IPS-15b (cell line): ENCODE measurements around the gene GALNT13.

Experiments
- H3K27me3 ChIP-seq: one replicate; pipeline ENCODE4 v1.6.1; 2013; ENCODE audit warnings: low read length; ENCODE audit not compliant: control insufficient read depth, insufficient read depth
- H3K36me3 ChIP-seq: one replicate; pipeline ENCODE4 v1.6.1; 2013; ENCODE audit warnings: low read length; ENCODE audit not compliant: control insufficient read depth, insufficient read depth
- H3K4me1 ChIP-seq: one replicate; pipeline ENCODE4 v1.6.1; 2013; ENCODE audit warnings: mild to moderate bottlenecking, low read length; ENCODE audit not compliant: control insufficient read depth, insufficient read depth
- H3K4me3 ChIP-seq: one replicate; pipeline ENCODE4 v1.5.1; 2013; ENCODE audit warnings: low read depth, low read length
- H3K9ac ChIP-seq: one replicate; pipeline ENCODE4 v1.6.1; 2013; ENCODE audit warnings: low read depth, mild to moderate bottlenecking, low read length
- H3K9me3 ChIP-seq: one replicate; pipeline ENCODE4 v1.6.1; 2013; ENCODE audit warnings: mild to moderate bottlenecking, low read length; ENCODE audit not compliant: control insufficient read depth, insufficient read depth

GALNT13 gene

DNA sequence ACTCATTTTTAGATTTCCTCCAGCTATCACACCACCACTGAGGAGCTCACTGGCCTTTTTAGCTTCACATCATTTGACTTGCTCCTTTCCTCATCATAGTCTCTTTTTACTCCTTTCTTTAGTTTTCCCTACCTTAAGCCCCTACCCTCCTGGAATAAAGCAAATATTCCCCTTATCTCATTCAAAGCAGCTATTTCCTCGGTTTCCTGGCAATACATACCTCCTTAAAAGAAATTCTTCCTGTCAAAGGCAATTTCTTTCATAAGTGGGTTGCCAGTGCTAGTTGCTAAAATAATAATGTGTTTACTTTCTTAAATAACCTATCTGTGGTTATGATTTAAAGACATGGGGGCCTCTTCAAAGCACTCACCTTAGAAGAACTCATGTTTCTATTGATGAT is 359.3 kb downstream of the GALNT13 start:
- H3K4me3 ChIP-seq = no peak overlapping the region
- H3K9ac ChIP-seq = no peak overlapping the region
- no peaks in the 10 kb centered on the region for H3K27me3 ChIP-seq
- H3K36me3 ChIP-seq = no peaks in the 10 kb centered on the region
- no peaks in the 10 kb centered on the region for H3K9me3 ChIP-seq
- no peaks in the 10 kb centered on the region for H3K4me1 ChIP-seq

DNA sequence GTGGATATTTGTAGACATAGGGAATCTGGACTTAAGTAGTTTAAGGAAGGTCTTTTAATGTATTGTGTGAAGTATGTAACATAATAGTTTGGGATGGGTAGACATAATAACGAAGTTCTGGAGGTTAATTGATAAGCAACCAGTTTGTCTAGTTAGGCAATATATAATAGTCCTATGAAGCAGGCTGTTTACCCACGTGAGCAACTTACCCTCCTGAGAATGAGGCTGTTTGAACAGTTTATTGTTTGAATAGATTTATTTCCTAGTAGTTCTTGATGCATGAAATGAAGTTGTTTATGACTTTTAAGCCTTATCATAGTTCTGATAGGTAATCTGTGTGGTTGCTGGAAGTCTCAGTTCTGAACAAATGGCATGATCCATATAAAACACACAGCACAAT is 361.5 kb downstream of the GALNT13 start:
- Histone ChIP-seq H3K9ac (no peak overlapping the region), H3K36me3 (no peaks in the 10 kb centered on the region), H3K9me3 (no peaks in the 10 kb centered on the region), H3K4me3 (no peak overlapping the region), H3K4me1 (no peaks in the 10 kb centered on the region), H3K27me3 (no peaks in the 10 kb centered on the region)

DNA sequence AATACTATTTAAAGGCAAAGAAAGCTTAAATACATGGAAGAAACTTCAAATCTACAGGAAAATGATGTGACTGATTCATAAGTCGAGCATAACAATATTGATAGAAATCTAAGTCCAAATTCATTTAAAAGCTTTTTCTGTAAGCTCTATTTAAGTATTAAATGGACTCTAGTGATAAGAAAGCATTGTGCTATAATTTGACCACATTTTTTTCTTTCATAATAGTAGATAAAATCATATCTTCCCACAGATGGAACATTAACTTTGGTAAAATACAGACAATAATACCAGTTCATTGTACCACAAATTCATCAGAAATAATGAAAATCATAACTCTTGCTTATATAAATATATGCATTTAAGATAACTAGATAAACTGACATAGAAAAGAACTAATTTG is 366.5 kb downstream of the GALNT13 start:
- H3K9me3 ChIP-seq = no peaks in the 10 kb centered on the region
- no peak overlapping the region for H3K9ac ChIP-seq
- H3K27me3 ChIP-seq = no peaks in the 10 kb centered on the region
- no peaks in the 10 kb centered on the region for H3K4me1 ChIP-seq
- no peaks in the 10 kb centered on the region for H3K36me3 ChIP-seq
- H3K4me3 ChIP-seq = no peak overlapping the region

DNA sequence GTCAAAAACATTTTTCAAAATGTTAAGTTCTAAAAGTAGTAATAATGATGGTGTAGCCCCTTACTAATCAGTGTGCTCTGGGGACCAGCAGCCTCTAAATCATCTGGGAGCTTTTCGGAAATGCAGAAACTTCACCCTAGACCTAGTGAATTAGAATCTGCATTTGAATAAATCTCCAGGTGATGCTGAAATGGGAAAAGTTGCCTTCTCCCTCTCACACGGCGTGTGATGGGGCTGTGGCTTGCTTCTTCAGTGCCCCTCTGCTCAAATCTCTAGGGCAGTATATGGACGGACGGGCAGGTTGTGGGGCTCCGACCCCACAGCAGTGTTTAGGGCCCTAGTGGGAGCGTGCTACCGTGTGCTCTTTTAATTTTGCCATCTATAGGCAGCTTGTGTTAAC is 368.6 kb downstream of the GALNT13 start:
- Histone ChIP-seq H3K27me3 (no peaks in the 10 kb centered on the region), H3K9me3 (no peaks in the 10 kb centered on the region)

DNA sequence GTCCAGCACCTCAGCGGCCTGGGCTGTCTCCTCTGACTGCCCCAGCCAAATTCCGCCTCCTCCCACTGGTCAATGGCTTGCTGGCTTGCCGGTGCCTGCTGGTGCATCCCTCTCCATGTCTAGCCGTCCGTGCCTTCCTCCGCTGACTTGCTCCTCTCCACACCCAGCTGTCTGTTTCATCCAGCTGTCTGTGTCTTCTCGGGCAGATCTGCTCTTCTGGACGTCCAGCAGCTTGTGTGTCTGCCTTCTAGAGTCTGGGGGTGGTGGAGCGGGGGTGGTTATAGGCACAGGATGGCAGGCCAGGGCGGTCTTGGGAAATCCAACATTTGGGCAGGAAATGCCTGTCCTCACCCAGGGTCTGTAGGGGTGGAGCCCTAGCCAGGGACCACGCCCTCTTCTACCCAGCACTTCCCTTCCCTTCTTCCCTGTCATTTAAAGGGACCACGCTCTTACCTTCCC is 369.2 kb downstream of the GALNT13 start:
- Histone ChIP-seq H3K4me1 (no peaks in the 10 kb centered on the region), H3K4me3 (no peak overlapping the region), H3K36me3 (no peaks in the 10 kb centered on the region), H3K9ac (no peak overlapping the region), H3K27me3 (no peaks in the 10 kb centered on the region), H3K9me3 (no peaks in the 10 kb centered on the region)

More for the DNA sequence above, 368.6 kb downstream of the GALNT13 start:
- Histone ChIP-seq H3K9ac (no peak overlapping the region), H3K4me1 (no peaks in the 10 kb centered on the region), H3K4me3 (no peak overlapping the region), H3K36me3 (no peaks in the 10 kb centered on the region)

DNA sequence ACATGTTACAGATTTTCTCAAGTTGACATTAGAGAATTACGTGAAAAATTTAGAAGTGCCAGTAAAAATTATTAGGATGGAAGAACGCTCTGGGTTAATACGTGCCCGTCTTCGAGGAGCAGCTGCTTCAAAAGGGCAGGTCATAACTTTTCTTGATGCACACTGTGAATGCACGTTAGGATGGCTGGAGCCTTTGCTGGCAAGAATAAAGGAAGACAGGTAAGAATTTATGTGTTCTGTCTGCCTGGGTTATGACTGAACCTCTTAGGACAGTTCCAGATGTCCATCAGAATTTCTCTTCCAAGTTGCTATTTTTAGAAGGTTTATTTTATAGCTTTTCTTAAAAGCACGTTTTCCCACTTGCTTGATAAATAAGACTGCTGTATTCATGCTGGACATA is 371.0 kb downstream of the GALNT13 start:
- Histone ChIP-seq H3K4me1 (no peaks in the 10 kb centered on the region), H3K9ac (no peak overlapping the region), H3K4me3 (no peak overlapping the region), H3K27me3 (no peaks in the 10 kb centered on the region), H3K9me3 (no peaks in the 10 kb centered on the region), H3K36me3 (no peaks in the 10 kb centered on the region)

DNA sequence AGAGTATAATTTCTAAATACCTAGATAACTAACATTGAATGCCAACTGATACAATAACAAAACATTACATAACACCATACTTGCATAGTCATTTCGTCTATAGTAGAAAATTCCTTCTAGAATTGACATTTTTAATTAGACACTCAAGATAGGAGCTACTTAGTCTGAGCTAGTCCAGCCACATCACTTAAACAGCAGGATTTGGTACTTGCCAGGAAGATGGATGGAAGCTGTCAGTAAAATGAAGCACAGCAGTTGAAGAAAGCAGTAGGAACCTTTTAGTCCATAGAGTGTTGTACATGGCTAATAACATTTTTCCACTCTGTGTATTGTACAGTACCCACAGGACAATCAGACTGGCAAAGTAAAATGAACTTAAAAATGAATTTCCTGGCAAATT is 372.0 kb downstream of the GALNT13 start:
- Histone ChIP-seq H3K36me3 (no peaks in the 10 kb centered on the region), H3K4me3 (no peak overlapping the region), H3K9me3 (no peaks in the 10 kb centered on the region), H3K4me1 (no peaks in the 10 kb centered on the region), H3K9ac (no peak overlapping the region), H3K27me3 (no peaks in the 10 kb centered on the region)

DNA sequence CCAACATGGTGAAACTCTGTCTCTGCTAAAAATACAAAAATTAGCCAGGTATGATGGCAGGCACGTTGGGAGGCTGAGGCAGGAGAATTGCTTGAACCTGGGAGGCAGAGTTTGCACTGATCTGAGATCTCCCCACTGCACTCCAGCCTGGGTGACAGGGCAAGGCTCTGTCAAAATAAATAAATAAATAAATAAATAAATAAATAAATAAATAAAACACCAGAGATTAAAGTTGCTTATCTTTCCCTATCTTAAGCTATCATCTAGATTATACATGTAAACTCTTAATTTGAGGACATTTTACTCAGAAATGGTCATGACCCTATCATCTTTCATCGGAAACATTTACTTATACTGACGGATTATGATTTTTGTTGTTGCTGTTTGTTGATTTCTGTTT is 373.2 kb downstream of the GALNT13 start:
- H3K27me3 ChIP-seq = no peaks in the 10 kb centered on the region
- H3K36me3 ChIP-seq = no peaks in the 10 kb centered on the region
- H3K4me1 ChIP-seq = no peaks in the 10 kb centered on the region
- H3K9ac ChIP-seq = no peak overlapping the region
- H3K4me3 ChIP-seq = no peak overlapping the region
- H3K9me3 ChIP-seq = no peaks in the 10 kb centered on the region

DNA sequence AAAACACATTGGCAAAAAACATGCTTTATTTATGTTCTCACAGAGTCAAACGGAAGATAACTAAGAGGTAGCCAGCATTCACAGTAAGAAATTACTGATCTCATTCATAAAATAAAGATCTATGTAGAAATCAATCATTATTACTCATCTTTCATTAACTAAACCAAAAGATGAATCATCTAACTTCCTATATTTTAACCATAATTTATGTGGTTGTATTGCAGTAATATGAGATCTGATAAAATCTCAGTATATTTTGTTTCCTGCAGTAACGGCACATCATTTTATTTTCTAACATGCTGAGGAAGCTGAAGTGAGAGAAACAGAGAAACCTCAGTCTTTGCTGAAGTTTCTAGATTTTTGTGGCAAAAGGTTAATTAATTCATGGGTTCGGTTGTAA is 375.8 kb downstream of the GALNT13 start:
- Histone ChIP-seq H3K36me3 (no peaks in the 10 kb centered on the region), H3K9me3 (no peaks in the 10 kb centered on the region), H3K9ac (no peak overlapping the region), H3K4me3 (no peak overlapping the region), H3K4me1 (no peaks in the 10 kb centered on the region), H3K27me3 (no peaks in the 10 kb centered on the region)

DNA sequence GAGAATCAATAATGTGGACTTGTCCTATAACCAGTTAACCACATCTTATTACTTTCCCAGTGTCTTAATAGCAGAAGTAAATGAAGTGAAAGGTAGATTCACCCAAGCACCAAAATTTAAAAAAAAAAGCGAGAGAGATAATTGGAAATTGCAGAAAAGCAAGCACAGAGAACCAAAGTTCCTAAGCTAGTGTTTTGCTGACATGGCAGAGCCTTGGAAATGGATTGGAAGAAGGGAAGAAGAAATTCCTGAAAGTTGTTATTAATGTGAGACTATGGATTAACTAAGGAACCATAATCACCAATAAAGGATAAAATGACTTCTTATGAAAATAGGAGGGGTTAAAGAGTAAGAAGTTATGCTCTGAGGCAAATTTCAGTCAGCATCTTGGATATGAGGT is 384.4 kb downstream of the GALNT13 start:
- H3K4me3 ChIP-seq = no peak overlapping the region
- no peaks in the 10 kb centered on the region for H3K4me1 ChIP-seq
- no peaks in the 10 kb centered on the region for H3K27me3 ChIP-seq
- no peaks in the 10 kb centered on the region for H3K36me3 ChIP-seq
- no peak overlapping the region for H3K9ac ChIP-seq
- H3K9me3 ChIP-seq = no peaks in the 10 kb centered on the region

DNA sequence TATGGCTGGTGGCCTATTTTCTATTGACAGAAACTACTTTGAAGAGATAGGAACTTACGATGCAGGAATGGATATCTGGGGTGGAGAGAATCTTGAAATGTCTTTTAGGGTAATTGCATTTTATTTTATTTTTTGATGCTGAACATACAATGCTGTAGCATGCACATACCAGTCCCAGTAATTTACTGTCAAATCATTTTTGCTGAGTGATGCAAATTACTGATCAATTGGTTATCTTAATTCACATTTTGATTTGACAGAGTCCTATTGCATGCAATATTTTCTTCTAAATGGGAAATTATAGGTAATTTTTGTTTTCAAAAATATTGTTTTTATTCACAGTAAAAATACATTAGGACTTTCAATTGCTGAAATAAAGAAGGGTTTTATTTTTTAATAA is 387.3 kb downstream of the GALNT13 start:
- Histone ChIP-seq H3K9ac (no peak overlapping the region), H3K9me3 (no peaks in the 10 kb centered on the region), H3K36me3 (no peaks in the 10 kb centered on the region), H3K27me3 (no peaks in the 10 kb centered on the region), H3K4me1 (no peaks in the 10 kb centered on the region), H3K4me3 (no peak overlapping the region)

DNA sequence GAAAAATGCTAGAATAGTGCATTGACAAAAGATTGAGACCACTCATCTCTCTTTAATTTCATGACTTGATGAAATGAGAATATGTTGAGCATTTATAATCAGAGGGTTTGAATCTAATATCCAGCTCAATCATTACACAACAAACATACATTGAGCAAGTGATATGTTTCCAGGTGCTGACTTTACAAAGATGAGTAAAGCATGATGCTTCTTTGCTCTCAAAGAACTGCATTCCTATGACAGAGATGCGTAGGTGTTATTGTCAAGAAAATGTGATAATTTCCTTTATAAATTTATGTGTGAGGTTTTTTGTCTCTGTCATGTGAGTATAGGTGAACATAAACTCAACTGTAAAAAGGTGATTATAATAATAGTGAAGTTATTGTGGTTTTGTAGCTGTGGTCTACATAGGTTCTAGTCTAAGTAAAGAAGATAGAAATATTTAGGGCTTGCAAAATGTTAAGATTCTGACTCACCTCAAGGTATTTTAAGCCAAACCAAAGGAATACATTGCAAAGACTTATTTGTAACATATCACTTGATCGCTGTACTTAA is 389.8 kb downstream of the GALNT13 start:
- no peak overlapping the region for H3K4me3 ChIP-seq
- no peaks in the 10 kb centered on the region for H3K27me3 ChIP-seq
- no peaks in the 10 kb centered on the region for H3K4me1 ChIP-seq
- no peaks in the 10 kb centered on the region for H3K9me3 ChIP-seq
- H3K36me3 ChIP-seq = no peaks in the 10 kb centered on the region
- H3K9ac ChIP-seq = no peak overlapping the region
